Medulla oblongata (tissue), 1 donor: ENCODE measurements around the gene SLC48A1.

Source experiments
- DNase-seq: peaks from one replicate; pipeline ENCODE4 v3.0.0-alpha.2; 2015; ENCODE audit errors: extremely low spot score

The SLC48A1 gene

DNA sequence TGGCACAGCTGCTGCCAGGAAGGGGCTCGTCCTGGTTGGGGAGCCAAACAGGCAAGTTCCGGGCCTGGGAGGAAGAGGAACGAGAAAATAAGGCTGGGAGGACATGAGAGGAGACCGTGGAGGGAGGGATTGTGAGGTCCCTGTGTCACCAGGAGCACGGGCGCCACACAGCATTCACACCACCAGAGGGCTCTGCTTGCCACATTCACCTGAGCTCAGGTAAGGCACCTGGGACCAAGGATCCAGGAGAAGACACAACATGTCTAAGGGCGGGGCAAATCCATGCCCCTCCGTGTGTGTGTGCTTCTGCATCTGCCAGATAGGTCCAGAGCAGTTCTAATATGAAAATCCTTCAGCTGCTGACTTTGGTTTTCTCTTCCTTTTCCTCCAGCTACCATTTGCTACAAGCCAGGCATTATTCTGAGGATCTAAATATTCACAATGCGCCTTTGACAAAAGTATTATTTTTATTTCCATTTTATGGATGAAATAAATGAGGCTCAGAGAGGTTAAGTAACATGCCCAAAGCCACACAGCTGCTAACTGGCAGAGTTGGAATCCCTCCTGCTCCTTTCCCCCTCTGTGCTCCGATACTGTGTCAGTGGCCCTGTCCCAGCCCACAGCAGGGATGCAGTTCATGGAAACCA, 28.9 kb upstream of the SLC48A1 start:
- DNase-seq = no peak

DNA sequence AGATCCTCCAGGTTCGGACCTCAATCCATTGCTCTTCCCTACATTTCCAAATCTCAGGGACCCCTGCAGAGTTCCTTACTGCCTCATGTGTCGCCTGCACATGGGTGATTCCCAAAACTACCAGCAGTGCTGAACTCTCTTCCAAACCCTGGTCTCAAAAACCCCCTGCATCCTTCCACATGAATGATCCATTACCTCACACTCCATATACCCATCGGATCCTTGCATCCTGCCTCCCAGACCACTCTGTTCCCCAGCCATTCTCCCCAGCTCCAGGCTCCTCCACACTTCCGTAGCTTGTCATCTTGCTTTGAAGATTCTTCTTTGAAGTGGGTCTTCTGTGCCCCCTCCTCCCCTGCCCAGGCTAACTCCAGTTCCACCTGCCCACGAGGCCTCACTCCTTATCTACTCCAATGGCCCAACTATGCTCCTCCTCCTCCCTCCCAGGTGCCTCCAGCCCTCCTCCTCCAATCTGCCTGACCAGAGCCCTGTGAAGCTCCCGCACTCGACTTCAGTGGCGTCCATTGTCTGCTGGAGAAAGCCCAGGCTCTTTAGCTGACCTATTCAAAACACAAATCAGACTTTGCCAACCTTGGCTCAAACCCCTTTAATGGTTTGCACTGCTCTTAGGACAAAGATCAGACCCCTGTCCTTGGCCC, 28.1 kb upstream of the SLC48A1 start:
- DNase-seq = no peak

DNA sequence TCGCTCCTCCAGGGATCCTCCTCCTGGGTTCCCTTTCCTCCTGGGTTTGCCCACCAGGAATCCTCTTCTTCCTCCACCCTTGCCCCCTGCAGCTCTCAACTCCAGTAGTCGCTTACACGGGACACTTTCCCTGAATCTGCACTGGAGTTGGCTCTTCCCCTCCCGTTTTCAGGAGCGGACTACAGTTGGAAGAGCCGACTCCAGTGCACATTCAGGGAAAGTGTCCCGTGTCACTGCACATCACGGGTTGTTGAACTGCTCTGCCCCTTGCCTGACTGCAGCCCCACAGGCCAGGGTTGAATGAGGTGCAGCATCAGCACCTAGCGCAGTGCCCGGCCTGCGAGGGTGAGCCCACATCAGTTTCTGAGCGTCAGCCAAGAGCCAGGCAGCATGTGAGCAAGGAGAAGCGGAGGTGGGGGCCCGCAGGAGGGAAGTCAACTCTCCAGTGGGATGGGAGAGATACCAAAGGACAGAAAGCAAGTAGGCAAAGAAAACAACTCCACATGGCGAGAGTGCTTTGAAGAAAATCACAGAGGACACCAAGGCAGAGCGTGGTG, 27.5 kb upstream of the SLC48A1 start:
- peak; percentile 53 for DNase-seq

DNA sequence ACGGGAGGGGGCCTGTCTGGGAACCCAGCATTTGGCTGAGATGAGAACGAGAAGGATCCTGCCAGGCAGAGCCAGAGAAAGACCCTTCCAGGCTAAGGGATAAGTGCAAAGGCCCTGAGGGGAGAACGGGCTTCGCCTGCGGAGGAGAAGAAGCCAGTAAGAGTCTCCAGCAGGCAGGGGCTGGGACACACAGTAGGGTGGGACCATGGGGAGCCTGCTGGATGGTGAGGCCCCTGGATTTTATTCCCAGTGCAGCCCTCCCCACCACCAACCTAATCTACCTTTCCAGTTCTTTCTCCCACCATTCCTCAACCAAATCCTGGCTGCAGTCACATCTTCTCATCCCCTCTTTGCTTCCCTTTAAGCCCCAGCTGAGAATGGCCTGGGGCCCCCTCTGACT, 27.0 kb upstream of the SLC48A1 start:
- DNase-seq = no peak

DNA sequence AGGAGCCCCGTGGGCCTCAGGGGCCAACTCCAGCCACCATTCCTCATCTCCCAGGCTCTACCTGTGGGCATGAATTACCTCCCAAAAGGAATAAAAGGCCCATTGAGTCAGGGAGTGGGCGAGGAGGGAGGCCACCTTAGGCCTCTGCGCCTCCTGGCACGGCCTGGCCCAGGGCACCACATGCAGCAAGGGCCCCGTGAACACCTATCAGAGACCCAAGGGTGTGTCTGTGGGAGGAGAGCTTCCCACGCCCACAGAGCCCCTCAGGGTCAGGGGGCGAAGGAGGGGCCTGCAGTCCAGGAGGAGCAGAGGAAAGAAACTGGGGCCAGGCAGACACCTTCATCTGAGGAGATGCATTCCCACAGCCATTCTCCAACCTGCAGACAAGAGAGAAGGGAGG, 26.5 kb upstream of the SLC48A1 start:
- no peak for DNase-seq

DNA sequence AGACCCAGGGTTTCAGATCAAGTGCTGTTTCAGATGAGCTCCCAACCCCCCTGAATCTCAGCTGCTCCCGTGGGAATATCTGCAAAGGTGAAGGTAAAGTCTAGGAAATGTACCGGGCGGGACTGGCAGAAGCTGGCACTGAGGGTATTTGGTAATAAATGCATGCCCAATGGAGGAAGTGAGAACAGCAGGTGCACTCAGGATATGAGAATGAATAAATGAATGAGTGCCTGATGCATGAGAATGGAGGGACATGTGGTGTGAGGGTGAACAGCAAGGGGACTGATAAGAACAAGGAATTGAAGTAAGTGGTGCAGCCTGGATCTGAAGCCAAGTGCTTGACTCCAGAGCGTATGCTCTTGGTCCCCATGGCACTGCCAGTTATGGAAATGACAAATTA, 25.9 kb upstream of the SLC48A1 start:
- no peak for DNase-seq

DNA sequence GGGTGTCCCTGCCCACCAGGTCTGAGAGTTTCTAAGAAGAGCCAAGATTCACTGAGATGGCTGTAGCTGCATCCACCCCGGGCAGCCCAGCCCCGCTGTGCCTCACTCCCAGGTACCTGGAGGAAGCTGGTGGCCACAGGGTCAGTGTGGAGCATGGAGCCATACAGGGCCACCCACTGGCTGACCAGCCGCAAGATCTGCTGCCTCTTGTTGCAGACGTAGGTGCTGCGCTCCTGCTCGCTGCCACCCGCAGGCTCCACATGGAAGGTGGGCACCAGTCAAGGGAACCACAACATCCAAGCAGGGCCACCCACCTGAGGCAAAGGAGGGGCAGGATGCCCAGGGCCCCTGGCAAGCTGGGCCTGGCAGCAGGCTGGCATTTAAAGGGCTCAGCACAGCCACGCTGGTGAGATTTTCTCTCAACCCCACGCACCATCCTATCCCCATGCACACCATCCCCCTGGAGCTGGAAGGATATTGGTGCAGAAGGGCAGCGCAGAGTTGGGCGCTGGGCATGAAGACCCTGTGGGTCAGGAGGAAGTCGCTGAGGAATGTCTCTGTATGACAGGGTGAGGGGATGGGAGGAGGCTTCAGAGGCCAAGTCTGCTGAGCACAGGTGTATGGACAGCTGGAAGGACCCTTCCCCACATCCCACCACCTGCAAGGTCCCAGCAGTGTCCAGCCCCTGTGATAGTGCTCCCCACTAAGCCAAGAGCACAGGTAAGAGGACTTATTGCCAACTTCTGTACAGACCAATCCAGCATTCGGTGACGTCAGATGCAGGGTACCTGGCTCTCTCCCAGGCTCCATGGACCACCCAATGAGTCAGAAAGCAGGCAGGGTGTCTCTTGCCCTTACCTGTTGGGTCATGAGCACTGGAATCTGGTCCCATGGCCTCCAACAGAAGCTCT, 25.2 kb upstream of the SLC48A1 start:
- no peak for DNase-seq

DNA sequence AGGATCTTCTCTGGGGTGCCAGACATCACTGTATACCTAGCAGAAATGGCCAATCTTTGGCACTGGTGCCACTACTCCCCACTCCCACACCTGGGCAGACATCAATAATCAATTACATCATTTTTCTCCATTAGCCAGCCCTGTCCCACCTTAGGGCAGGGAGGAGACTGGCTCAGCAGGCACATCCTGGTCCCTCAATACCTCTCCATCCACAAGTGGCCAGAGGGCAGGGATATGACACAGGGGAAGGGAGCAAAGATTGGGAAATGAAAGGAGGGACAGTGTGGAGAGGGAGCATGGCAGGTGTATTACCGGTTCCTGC, 24.6 kb upstream of the SLC48A1 start:
- no peak for DNase-seq

DNA sequence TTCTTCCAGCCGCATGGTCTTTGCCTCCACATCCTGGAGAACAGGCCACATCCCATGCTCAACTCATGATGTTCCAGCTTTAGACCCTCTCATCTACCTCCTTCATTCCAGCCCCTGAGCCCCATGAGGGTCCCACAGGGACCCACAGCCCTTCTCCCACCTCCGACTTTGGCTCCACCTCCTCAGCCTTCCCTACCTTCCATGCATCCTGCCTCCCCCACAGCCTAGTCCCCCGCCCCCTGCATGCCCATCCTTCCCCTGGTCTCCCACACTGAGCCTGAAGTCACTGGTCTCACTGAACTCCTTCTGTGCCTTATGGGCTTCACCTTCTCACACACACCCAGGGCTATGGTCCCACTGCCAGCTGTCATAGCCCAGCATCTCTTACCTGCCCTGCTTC, 24.1 kb upstream of the SLC48A1 start:
- no peak for DNase-seq

DNA sequence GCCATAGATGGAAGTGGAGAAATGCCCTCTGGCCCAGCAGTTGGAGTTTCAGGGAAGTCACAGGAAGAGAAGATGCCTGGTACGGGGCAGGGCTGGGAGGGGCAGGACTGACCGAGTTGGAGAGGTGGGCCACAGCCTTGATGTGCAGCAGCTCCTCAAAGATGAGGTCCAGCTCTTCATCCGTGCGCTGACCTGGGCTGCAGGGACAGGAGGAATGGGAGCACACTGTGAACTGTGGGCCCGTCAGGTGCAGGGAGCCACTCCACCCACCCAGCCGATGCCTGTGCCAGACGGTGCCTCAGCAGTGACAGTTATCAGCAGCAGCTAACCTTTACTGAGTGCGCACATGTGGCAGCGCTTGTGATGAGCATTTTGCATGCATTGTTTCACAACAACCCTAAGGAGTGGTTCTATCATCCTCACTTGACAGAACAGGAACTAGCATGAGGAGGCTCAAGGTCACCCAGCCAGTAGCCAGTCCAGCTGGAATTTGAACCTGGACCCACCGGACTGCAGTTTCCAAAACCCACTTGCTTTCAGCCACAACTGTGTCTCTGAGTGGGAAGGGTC, 22.7 kb upstream of the SLC48A1 start:
- no peak for DNase-seq

DNA sequence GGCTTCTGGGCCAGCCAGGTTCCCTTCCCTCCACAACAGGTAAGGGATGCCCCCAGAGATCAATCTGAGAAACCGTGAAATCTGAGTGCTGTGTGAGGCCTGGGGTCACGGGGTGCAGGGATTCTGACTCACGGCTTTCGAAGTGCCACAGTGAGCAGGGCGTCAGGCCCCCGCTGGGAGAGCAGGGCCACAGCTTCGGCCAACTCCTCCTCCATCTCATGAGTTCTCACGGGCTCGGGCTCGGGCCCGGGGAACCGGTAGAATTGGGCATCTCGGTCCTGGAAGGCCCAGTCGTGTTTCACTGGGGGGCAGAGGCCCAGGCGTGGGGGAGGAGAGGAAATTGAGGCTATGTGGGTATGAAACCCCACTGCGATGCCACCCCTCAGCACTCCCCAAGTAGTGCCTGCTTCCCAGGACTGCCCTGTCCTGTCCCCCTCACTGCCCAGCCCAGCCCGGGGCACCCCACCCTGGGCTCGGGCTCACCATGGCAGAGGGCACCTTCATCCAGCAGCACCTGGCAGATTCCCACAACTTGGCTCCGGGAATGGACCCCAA, 22.0 kb upstream of the SLC48A1 start:
- DNase-seq = no peak

DNA sequence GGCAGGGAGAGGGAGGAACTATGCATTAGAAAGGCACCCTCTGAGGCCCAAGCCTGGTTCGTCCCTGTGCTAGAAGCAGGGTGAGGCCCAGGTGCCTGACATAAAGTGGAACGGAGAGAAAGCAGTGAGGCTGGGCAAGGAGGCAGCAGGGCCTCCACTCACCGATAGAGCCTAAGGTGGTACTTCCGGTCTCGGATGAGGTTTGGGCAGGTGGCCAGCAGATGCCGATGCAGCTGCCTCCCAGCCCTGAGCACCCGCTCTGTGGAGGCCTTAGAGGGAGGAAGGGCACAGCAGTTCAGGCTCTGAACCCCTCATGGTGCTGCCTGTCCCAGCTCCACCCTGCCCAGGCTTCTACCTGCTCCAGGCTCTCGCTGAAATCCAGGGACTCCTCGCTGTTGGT, 21.5 kb upstream of the SLC48A1 start:
- no peak for DNase-seq

DNA sequence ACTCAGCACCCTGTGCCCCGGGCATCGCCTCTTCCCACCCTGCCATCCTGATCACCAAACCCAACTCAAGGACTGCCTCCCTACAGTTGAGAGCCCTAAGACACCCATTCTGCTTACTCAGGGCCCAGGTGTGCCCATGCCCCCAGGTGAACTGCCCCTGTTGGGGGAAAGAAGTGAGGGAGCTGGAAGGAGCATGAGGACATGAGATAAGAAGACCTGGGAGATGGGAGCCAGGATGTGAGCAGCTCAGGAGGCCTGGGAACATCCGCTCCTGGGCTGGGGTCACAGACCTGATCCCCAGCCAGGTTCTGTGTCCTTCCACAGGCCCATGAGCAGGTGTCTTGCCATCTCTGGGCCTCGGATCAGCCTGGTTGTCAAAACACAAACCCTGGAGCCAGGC, 20.9 kb upstream of the SLC48A1 start:
- DNase-seq = no peak

DNA sequence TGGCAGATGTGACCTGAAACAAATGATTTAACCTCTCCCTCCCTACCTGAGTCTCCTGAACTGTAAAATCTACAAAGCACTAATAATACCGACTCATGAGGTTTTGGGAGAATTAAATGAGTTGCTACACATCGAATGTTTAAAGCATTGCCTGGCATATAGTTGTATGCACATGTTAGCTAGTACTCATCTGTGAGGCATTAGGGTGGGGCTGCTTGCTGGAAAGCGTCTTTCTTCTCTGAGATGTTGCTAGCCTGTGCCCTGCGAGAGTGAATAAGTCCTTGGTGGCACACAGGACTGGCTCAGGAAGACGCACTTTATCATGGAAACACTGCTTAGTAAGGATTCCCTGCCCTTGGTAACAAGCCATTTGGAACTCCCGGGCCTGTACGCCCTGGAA, 20.5 kb upstream of the SLC48A1 start:
- DNase-seq = no peak

DNA sequence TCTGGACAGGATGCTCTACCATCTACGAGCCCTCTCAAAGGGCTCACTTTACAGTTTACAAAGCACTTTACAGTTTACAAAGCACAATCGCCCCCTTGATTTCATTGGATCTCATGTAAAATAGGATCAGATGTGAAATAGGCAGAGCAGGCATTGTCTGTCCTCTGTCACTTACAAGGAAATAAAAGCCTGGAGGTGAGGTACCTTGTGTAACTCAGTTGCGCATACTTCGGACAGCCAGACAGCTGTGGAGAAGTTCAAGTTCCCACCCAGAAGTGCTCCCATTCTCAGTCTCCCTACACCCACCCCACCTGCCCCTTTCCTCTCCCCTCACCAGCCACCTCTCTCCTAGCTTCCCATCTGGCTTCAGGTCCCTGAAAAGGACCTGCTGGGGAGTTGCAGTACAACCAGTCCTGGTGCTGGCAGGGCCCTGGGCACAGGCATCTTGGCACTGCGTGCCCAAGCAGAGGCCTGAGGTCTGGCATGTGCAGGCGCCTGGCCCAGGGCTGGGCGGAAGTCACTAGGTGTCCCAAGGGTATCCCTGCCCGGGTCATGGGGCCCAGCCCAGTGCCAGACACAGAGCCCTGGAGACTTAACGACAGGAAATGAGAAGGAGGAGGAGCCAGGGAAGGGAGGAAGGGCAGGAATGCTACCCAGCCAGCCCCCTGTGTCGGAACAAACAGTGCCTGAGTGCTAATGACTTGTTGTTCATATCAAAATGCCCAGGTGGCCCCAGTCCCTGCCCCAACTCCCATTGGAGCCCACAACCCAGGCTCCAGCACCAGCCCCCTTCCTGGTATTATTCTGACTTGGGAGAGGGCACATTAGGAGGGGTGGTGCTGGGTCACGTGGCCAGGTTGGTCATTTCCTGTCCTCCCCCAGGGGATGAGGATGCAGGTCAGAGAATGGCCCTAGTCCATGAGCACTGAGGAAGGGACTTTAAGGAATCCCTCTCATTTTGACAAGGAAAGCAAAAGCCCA, 19.7 kb upstream of the SLC48A1 start:
- no peak for DNase-seq

DNA sequence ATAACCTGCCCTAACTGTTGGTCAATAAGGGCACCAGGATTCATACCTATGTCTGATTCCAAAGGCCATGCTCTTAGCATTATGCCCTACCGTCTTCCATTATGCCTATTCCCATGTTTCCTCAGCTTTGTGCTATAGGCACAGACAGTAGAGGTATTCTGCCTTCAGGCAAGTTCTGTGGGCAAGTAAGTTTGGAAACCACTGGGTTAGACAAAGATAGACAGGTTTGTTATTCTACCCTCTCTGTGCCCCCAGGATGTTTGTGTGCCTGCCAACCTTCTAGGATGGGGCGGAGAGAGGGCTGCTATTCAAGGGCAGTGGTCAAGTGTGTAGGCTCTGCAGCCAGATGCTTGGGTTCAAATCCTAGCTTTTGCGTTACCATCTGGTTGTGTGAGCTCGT, 18.9 kb upstream of the SLC48A1 start:
- no peak for DNase-seq

DNA sequence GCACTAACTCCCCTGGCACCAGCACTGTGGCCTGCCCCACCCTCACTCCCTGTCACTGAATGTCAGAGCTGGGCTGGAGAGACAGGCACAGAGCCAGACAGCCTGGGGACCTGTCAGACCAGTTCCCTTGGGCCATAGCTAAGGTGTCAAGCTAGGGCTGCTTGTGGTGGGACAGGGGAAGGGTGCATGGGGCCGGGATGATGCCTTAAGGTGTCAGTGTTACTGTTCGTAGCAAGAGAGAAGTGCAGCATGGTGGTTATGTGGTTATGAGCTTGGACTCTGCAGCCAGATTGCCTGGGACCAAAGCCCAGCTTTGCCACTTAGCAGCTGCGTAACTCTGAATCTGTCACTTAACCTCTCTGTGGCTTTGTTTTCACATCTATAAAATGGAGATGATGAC, 18.2 kb upstream of the SLC48A1 start:
- no peak for DNase-seq

DNA sequence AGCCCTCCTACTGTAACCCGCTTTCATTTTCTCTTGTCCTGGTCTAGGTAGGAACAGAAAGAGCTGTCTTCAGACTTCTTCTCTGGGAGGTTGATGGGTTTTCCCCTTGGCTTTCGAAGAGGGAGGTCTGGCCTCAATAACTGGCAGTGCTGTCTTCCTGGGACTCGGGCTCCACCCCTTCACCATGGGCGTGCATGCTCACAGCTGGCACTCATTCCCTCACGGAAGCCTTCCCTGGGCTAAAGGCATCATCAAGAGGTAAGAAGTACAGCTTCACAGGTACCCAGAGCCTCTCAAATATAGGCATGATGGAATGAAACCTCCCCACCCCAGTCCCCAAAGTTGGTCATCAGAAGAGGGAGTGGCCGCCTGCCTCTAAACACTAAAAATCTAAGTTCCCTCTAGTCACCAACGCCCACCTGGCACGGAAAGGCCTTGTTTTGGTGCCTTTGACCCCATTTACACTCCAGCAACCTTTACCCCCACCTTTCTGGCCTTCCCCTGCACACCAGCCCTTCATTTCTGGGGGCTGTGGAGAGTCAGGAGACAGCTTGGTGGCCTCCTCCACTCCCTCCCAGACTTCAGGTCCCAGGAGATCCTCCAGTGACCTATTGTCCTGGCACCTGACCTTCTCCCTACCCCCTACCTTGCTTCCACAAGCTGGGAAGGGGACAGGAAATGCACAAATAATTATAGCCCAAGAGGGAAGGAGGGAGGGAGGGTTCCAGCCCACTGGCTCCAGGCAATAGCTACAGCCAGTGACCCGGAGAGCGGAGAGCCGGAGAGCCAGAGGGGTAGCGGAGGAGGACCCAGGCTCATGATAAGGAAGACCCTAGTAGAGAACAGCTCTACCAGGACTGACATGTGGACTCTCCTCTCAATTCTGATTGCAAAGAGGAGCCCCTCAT, 17.1 kb upstream of the SLC48A1 start:
- no peak for DNase-seq

DNA sequence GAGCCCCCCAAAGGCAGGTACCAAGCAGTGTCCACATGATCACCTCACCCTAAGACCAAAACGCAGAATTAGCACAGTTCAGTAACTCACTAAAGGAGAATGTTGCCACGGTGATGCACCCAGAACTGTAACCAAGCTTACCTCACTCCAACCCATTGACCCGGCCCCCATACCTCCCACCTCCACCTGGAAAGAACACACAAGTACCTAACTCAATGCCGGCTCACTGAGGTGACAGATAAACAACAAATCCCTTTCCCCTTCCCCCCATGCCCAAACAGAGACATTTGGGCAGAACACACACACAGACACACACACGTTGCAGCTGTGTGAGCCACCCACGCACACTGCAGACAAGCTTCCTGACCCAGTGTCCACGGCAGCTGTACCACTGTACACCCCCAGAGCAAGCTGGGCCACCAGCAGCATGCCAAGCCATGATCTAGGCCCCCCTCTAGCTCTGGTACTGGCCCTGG, 15.6 kb upstream of the SLC48A1 start:
- DNase-seq = no peak
